GM19238 (cell line): Measurements from ENCODE around the gene RPS6KA5.

ENCODE experiments used
- DNase-seq: peaks from one replicate; pipeline ENCODE4 v3.0.0; 2011; ENCODE audit warnings: low spot score; ENCODE audit not compliant: insufficient read length

Gene RPS6KA5

GRCh38 chr14:91029456-91030217 is 30.8 kb downstream of the RPS6KA5 start:
- no peak for DNase-seq

GRCh38 chr14:91027561-91027960 is 32.9 kb downstream of the RPS6KA5 start:
- DNase-seq, result no peak

- DNase-seq, result peak; percentile 14
Observed at GRCh38 chr14:91022622-91023028, 37.8 kb downstream of the RPS6KA5 start.

- no peak for DNase-seq
Observed at GRCh38 chr14:91021991-91022621, 38.3 kb downstream of the RPS6KA5 start.

GRCh38 chr14:91021115-91021514 is 39.3 kb downstream of the RPS6KA5 start:
- no peak for DNase-seq

- no peak for DNase-seq
Observed at GRCh38 chr14:91019673-91020072, 40.8 kb downstream of the RPS6KA5 start.

GRCh38 chr14:91018481-91018880 is 42.0 kb downstream of the RPS6KA5 start:
- DNase-seq, result no peak

GRCh38 chr14:91016800-91017410 is 43.5 kb downstream of the RPS6KA5 start:
- no peak for DNase-seq

GRCh38 chr14:91015435-91015834 is 45.0 kb downstream of the RPS6KA5 start:
- DNase-seq, result no peak

GRCh38 chr14:91012045-91012444 is 48.4 kb downstream of the RPS6KA5 start:
- no peak for DNase-seq

- no peak for DNase-seq
Observed at GRCh38 chr14:91010153-91010533, 50.3 kb downstream of the RPS6KA5 start.

- peak; percentile 20 for DNase-seq
Observed at GRCh38 chr14:91009501-91010152, 50.8 kb downstream of the RPS6KA5 start.

- no peak for DNase-seq
Observed at GRCh38 chr14:91008759-91009409, 51.6 kb downstream of the RPS6KA5 start.

GRCh38 chr14:91005716-91006115 is 54.7 kb downstream of the RPS6KA5 start:
- no peak for DNase-seq

GRCh38 chr14:91004987-91005386 is 55.5 kb downstream of the RPS6KA5 start:
- no peak for DNase-seq

- DNase-seq, result no peak
Observed at GRCh38 chr14:90999299-90999698, 61.1 kb downstream of the RPS6KA5 start.

GRCh38 chr14:90996967-90997366 is 63.5 kb downstream of the RPS6KA5 start:
- no peak for DNase-seq

- DNase-seq, result no peak
Observed at GRCh38 chr14:90995785-90996184, 64.7 kb downstream of the RPS6KA5 start.

- DNase-seq, result no peak
Observed at GRCh38 chr14:90993792-90994191, 66.6 kb downstream of the RPS6KA5 start.

GRCh38 chr14:90991690-90992443 is 68.6 kb downstream of the RPS6KA5 start:
- DNase-seq, result no peak

GRCh38 chr14:90990141-90990540 is 70.3 kb downstream of the RPS6KA5 start:
- no peak for DNase-seq
